ENCODE measurements around the gene SEMA5B.

The SEMA5B gene

GRCh38 chr3:123066896-123067688 is 39.5 kb upstream of the SEMA5B start, which contains the start of gene PDIA5:
Gene PDIA5, plus strand, starts transcription at chr3:123067025. Its CDS starts 140 bp downstream, at chr3:123067165.
- Histone ChIP-seq H3K9me2 (ENCODE audit: low read depth, low read length) (no peaks in the 10 kb centered on the region), H3K4me2 (ENCODE audit: low read length) (peak within 1 kb of the TSS; percentile 84), H3F3A (ENCODE audit: insufficient read depth, low read length) (no peaks in the 10 kb centered on the region)

DNA sequence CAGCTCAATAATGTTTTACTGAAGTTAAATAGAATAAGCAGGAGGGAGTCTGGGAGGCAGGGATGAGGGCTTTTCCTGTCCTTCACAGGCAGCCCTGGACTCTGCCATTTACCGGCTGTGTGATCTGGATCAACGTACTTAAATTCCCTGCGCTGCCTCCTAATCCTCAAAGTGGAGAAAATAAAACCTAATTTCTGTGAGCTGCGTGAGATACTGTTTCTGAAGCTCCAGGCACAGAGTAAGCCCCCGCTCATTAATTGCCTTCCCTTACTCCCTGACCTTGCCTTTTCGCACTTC is 39.0 kb upstream of the SEMA5B start:
- no peak for TF ChIP-seq EZH2 (IDR thresholded peaks at IDR 0.05; ENCODE audit: borderline replicate concordance, low read length)
- TF ChIP-seq, protein P1, sequence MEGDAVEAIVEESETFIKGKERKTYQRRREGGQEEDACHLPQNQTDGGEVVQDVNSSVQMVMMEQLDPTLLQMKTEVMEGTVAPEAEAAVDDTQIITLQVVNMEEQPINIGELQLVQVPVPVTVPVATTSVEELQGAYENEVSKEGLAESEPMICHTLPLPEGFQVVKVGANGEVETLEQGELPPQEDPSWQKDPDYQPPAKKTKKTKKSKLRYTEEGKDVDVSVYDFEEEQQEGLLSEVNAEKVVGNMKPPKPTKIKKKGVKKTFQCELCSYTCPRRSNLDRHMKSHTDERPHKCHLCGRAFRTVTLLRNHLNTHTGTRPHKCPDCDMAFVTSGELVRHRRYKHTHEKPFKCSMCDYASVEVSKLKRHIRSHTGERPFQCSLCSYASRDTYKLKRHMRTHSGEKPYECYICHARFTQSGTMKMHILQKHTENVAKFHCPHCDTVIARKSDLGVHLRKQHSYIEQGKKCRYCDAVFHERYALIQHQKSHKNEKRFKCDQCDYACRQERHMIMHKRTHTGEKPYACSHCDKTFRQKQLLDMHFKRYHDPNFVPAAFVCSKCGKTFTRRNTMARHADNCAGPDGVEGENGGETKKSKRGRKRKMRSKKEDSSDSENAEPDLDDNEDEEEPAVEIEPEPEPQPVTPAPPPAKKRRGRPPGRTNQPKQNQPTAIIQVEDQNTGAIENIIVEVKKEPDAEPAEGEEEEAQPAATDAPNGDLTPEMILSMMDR (IDR thresholded peaks at IDR 0.05; ENCODE audit: low read length) = no peak
- Histone ChIP-seq H3K36me3 (ENCODE audit: insufficient read depth, low read length) (0 out of 2 replicates have a peak, but pooled peaks cover 4% of the 10 kb centered on the region), H3K27me3 (ENCODE audit: insufficient read depth, low read length) (no peaks in the 10 kb centered on the region), H2AFZ (ENCODE audit: low read length) (no peak overlapping the region), H4K20me1 (ENCODE audit: insufficient read depth, low read length) (no peaks in the 10 kb centered on the region), H3K9me2 (ENCODE audit: low read depth, low read length) (no peaks in the 10 kb centered on the region), H3K79me2 (ENCODE audit: insufficient read depth, low read length) (0 out of 2 replicates have a peak, but pooled peaks cover 5% of the 10 kb centered on the region), H3K27ac (ENCODE audit: low read depth, low read length, poor library complexity, severe bottlenecking) (no peak overlapping the region), H3F3A (ENCODE audit: insufficient read depth, low read length) (no peaks in the 10 kb centered on the region), H3K4me1 (ENCODE audit: insufficient read depth, low read length, severe bottlenecking) (peaks cover 12% of the 10 kb centered on the region), H3K9ac (ENCODE audit: low read length) (no peak overlapping the region), H3K4me3 (ENCODE audit: low read depth, low read length, poor library complexity, severe bottlenecking) (peak overlapping the region; percentile 76), H3K4me2 (ENCODE audit: low read length) (peak overlapping the region; percentile 84), H3K9me3 (ENCODE audit: low read length) (no peaks in the 10 kb centered on the region)

More at GRCh38 chr3:123066896-123067688, 39.5 kb upstream of the SEMA5B start, which contains the start of gene PDIA5:
- Histone ChIP-seq H3K27me3 (ENCODE audit: insufficient read depth, low read length) (no peaks in the 10 kb centered on the region), H3K4me1 (ENCODE audit: insufficient read depth, low read length, severe bottlenecking) (peaks cover 12% of the 10 kb centered on the region), H2AFZ (ENCODE audit: low read length) (no peak within 1 kb of the TSS), H4K20me1 (ENCODE audit: insufficient read depth, low read length) (no peaks in the 10 kb centered on the region), H3K36me3 (ENCODE audit: insufficient read depth, low read length) (0 out of 2 replicates have a peak, but pooled peaks cover 4% of the 10 kb centered on the region), H3K79me2 (ENCODE audit: insufficient read depth, low read length) (0 out of 2 replicates have a peak, but pooled peaks cover 5% of the 10 kb centered on the region), H3K4me3 (ENCODE audit: low read depth, low read length, poor library complexity, severe bottlenecking) (peak within 1 kb of the TSS; percentile 76), H3K9ac (ENCODE audit: low read length) (peak within 1 kb of the TSS; percentile 64), H3K9me3 (ENCODE audit: low read length) (no peaks in the 10 kb centered on the region), H3K27ac (ENCODE audit: low read depth, low read length, poor library complexity, severe bottlenecking) (no peak within 1 kb of the TSS)
- TF ChIP-seq, protein P1 (IDR thresholded peaks at IDR 0.05; ENCODE audit: low read length) = no peak
- TF ChIP-seq EZH2 (IDR thresholded peaks at IDR 0.05; ENCODE audit: borderline replicate concordance, low read length) = no peak

DNA sequence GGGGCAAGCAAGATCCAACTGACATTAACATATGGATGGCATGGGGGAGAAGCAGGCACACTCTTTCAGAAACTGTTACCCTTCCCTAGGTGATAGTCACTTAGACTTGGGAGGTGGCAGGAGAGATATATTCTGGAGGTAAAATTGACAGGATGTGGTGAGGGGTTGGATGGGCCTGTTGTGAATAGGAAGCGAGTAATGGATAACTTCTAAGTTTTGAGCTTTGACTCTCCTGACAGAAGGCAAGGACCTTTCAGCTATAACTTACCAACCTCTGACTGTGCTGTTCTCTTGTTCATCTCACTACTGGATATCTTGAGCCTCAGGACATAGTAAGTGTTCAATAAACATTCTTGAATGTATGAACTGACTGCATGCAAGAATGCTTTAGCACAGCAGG is 37.4 kb upstream of the SEMA5B start:
- Histone ChIP-seq H4K20me1 (ENCODE audit: insufficient read depth, low read length) (no peaks in the 10 kb centered on the region), H3K9ac (ENCODE audit: low read length) (no peak overlapping the region), H2AFZ (ENCODE audit: low read length) (no peak overlapping the region), H3K4me3 (ENCODE audit: low read depth, low read length, poor library complexity, severe bottlenecking) (no peak overlapping the region), H3K4me2 (ENCODE audit: low read length) (no peak overlapping the region), H3K27me3 (ENCODE audit: insufficient read depth, low read length) (no peaks in the 10 kb centered on the region), H3K9me3 (ENCODE audit: low read length) (no peaks in the 10 kb centered on the region), H3K36me3 (ENCODE audit: insufficient read depth, low read length) (0 out of 2 replicates have a peak, but pooled peaks cover 4% of the 10 kb centered on the region), H3K27ac (ENCODE audit: low read depth, low read length, poor library complexity, severe bottlenecking) (no peak overlapping the region), H3K9me2 (ENCODE audit: low read depth, low read length) (no peaks in the 10 kb centered on the region), H3F3A (ENCODE audit: insufficient read depth, low read length) (no peaks in the 10 kb centered on the region), H3K4me1 (ENCODE audit: insufficient read depth, low read length, severe bottlenecking) (peaks cover 12% of the 10 kb centered on the region), H3K79me2 (ENCODE audit: insufficient read depth, low read length) (0 out of 2 replicates have a peak, but pooled peaks cover 5% of the 10 kb centered on the region)
- TF ChIP-seq, protein P1 (IDR thresholded peaks at IDR 0.05; ENCODE audit: low read length) = no peak
- no peak for TF ChIP-seq EZH2 (IDR thresholded peaks at IDR 0.05; ENCODE audit: borderline replicate concordance, low read length)
